Mucosa of descending colon (tissue), 3 donors: ENCODE measurements around the gene TST. TPM values are rescaled to one million over a fixed set of nuclear protein-coding genes. Genes with fewer than 3 reads are reported as not detected.
A peak's percentile ranks its signal among the peaks of the same experiment; 100 is the strongest.

Source experiments
- ATAC-seq: fragments of 200-7000 bp; cut with Tn5 transposase; one replicate; pipeline ENCODE4 v1.9.1; 2020; ENCODE audit warnings: mild to moderate bottlenecking, moderate library complexity
- DNase-seq, 3 donors: peaks; one replicate each; pipeline ENCODE4 v3.0.0-alpha.2; 2020
- H3K36me3 ChIP-seq: fragments of 200-600 bp; one replicate; pipeline ENCODE4 v1.8.0; 2021; ENCODE audit warnings: low read depth, mild to moderate bottlenecking
- H3K4me1 ChIP-seq: fragments of 200-600 bp; one replicate; pipeline ENCODE4 v1.8.0; 2021; ENCODE audit warnings: low read depth, mild to moderate bottlenecking
- H3K4me3 ChIP-seq: fragments of 200-600 bp; one replicate; pipeline ENCODE4 v1.8.0; 2021; ENCODE audit warnings: mild to moderate bottlenecking
- H3K9me3 ChIP-seq: fragments of 200-600 bp; one replicate; pipeline ENCODE4 v1.8.0; 2021; ENCODE audit warnings: mild to moderate bottlenecking
- intact Hi-C, 2 donors: fragments of 100-400 bp; cut with DNase I in 1 of 2; cut with micrococcal nuclease in 1 of 2; formaldehyde crosslinking; loops; one replicate each; pipeline versions ENCODE4 v1.11.0 to v1.11.1; 2022; cut with DNase I, micrococcal nuclease
- total RNA-seq, 3 donors: library from RNA; stranded (reverse); fragmentation: NEBNext Ultra II Directional in 2 of 3; extraction: Animal tissue kit (Norgen Biotek cat#: 25700) in 2 of 3; gene quantifications; one replicate each; pipeline versions ENCODE4 v1.2.1 to v1.2.4, GENCODE V29; 2021 to 2023
- TF ChIP-seq, protein P1 (sequence below): fragments of 200-600 bp; IDR thresholded peaks from one replicate; pipeline ENCODE4 v1.8.0; 2022; ENCODE audit warnings: antibody characterized with exemption, mild to moderate bottlenecking
- donor health status: DM: no; HTN: no; CAD: no; lungs with moderate emphysema.
- donor health status: DM: no; HTN: no; CAD: no.
- donor health status: DM: no; HTN: yes; CAD: no.

TST gene
- total RNA-seq, 3 donors from 2014 or later: 170 to 494 (median 337) TPM

DNA sequence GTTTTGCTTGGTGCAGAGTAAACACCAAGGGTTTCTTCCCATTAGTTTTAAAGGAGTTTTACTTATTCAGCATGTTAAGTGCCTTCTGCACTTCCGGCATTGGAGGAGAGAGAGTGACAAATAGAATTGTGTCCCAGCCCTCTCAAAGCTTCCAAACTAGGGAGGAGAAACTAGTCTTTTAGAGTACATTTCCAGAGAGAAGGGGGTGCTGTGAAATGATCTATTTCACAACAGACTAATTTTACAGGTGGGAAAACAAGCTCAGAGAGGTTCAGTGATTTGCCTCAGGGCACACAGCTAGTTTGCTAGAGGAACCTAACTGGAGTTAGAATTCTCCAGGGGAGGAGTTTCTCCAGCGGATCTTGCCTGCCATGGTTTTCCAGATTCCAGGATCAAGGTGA is 12.9 kb upstream of the TST start:
- Histone ChIP-seq H3K36me3 (no peaks in the 10 kb centered on the region), H3K9me3 (no peaks in the 10 kb centered on the region), H3K4me1 (peaks cover 21% of the 10 kb centered on the region), H3K4me3 (no peak overlapping the region)
- ATAC-seq: peak; percentile 11
- DNase-seq: no peak
- intact Hi-C loops: no loop called here
- TF ChIP-seq, protein P1, sequence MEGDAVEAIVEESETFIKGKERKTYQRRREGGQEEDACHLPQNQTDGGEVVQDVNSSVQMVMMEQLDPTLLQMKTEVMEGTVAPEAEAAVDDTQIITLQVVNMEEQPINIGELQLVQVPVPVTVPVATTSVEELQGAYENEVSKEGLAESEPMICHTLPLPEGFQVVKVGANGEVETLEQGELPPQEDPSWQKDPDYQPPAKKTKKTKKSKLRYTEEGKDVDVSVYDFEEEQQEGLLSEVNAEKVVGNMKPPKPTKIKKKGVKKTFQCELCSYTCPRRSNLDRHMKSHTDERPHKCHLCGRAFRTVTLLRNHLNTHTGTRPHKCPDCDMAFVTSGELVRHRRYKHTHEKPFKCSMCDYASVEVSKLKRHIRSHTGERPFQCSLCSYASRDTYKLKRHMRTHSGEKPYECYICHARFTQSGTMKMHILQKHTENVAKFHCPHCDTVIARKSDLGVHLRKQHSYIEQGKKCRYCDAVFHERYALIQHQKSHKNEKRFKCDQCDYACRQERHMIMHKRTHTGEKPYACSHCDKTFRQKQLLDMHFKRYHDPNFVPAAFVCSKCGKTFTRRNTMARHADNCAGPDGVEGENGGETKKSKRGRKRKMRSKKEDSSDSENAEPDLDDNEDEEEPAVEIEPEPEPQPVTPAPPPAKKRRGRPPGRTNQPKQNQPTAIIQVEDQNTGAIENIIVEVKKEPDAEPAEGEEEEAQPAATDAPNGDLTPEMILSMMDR: no peak

DNA sequence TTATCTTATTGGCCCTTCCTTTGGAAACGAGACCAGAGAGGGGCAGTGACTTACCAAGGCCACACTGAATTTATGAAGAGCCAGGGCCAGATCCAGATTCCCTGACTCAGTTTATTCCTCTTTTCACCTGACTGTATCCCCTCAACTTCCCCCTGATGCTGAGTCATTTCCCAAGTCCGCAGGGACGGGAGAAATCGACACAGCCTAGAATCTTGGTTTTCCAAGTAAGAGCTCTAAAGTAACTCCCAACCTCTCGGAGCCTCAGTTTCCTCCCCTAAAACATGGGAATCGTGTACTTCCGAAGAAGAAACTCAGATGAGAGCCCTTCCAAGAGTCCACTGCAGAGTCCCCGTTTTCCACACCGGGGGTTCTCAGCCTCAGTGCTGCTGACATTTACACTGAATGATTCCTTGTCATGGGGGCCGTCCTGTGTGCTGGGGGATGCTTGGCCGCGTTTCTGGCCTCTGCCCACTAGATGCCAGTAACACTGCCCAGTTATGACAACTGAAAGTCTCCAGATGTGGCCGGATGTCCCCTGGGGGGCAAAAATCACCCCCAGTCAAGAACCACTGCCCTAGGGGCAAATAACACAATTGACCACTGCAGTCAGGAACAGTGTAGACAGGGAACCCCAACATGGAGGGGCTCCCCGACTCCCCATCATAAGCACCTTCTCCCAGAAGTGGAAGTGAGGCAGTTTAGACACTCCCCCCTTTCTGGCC is 11.5 kb upstream of the TST start:
- no peak for DNase-seq
- Histone ChIP-seq H3K9me3 (no peaks in the 10 kb centered on the region), H3K4me3 (no peak overlapping the region), H3K4me1 (peaks cover 21% of the 10 kb centered on the region), H3K36me3 (no peaks in the 10 kb centered on the region)
- ATAC-seq: no peak
- intact Hi-C loops: no loop called here
- TF ChIP-seq, protein P1: no peak

DNA sequence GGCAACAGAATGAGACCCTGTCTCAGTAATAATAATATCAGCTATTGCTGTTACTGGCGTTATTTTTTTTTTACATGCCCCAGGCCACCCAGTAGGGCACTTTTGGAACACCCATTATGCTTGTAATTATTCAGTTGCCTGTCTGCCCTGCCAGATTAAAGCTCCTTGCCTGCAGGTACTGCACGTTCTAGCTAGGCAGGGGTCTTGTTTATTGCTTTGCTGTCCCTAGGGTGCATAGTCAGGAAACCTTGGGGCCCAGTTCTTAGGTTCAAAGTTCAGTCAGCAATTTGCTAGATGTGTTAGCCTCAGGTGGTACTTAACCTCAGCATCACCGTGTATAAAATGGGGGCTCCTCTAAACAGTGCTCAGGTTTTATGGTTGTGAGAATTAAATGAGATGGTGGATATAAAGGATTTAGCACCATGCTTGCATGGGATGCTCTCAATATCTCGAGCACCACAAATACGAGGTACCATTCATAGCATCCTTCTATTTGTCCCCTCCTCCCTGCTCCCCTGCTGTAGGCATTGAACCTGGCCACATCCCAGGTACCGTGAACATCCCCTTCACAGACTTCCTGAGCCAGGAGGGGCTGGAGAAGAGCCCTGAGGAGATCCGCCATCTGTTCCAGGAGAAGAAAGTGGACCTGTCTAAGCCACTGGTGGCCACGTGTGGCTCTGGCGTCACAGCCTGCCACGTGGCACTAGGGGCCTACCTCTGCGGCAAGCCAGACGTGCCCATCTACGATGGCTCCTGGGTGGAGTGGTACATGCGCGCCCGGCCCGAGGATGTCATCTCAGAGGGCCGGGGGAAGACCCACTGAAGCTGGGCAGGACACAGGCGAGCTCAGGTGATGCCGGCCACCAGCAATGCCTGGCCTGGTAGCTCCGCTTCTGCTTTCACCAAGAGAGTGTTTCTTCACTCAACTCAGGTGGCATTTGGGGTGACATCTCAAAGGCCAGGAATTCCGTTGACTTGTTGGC is 9.7 kb upstream of the TST start:
- no peaks in the 10 kb centered on the region for H3K36me3 ChIP-seq
- H3K9me3 ChIP-seq: no peaks in the 10 kb centered on the region
- H3K4me3 ChIP-seq: no peak overlapping the region
- intact Hi-C loops: no loop called here
- TF ChIP-seq, protein P1: no peak
- peaks cover 20% of the 10 kb centered on the region for H3K4me1 ChIP-seq
- peak in 1 of 3 donors; percentile 32 for DNase-seq
- ATAC-seq: no peak

DNA sequence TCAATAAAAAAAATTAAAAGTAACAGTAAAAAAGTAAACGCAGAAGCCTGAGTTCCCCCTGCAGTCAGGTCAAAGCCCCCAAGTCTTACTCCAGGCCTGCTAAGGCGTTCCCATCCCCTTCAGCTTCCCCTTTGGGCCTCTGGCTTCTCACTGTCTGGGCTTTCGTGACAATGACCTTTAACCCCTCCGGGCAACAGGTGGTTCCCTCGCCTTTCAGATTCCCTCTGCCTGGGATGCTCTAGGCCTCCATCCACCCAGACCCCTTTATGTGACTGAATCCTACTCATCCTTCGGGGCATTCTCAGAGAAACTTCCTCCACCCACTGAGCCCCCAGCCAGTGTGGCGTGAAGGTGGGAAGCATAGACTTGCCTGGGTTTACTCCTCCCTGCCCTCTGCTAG is 8.3 kb upstream of the TST start:
- no peak overlapping the region for H3K4me3 ChIP-seq
- DNase-seq (no peak), ATAC-seq (no peak)
- TF ChIP-seq, protein P1: no peak
- H3K9me3 ChIP-seq: no peaks in the 10 kb centered on the region
- peaks cover 16% of the 10 kb centered on the region for H3K4me1 ChIP-seq
- H3K36me3 ChIP-seq: no peaks in the 10 kb centered on the region
- intact Hi-C loops: no loop called here

DNA sequence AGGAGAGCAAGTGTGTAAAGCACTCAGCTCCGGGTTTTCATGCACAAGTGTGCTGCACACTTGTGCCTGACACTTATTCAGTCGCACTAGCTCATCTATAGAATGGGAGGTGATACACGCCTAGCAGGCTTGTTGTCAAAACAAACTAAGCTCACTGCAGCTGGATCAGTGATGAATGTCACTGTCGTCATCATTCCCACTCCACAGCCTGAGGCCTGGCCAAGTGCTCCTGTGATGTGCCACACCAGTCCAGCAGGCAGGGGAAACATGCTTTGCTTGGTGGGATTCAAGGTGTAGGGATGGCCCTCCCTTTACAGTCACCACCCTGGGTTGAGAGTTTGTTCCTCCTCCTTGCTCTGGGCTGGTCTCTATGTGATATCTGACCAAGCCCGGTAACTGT is 7.1 kb upstream of the TST start:
- H3K4me3 ChIP-seq: no peak overlapping the region
- H3K9me3 ChIP-seq: no peaks in the 10 kb centered on the region
- peak in 1 of 3 donors; percentile 25 for DNase-seq
- H3K4me1 ChIP-seq: peaks cover 19% of the 10 kb centered on the region
- no peak for ATAC-seq
- intact Hi-C loops: no loop called here
- no peaks in the 10 kb centered on the region for H3K36me3 ChIP-seq
- TF ChIP-seq, protein P1: no peak
